ENCODE data around the gene DKKL1.

GRCh38 chr19:49336482-49337266, 27.0 kb upstream of the DKKL1 start:
- TF ChIP-seq POLR2AphosphoS5 (IDR thresholded peaks at IDR 0.05; ENCODE audit: low read depth, low read length): no peak
- TF ChIP-seq, protein P1, sequence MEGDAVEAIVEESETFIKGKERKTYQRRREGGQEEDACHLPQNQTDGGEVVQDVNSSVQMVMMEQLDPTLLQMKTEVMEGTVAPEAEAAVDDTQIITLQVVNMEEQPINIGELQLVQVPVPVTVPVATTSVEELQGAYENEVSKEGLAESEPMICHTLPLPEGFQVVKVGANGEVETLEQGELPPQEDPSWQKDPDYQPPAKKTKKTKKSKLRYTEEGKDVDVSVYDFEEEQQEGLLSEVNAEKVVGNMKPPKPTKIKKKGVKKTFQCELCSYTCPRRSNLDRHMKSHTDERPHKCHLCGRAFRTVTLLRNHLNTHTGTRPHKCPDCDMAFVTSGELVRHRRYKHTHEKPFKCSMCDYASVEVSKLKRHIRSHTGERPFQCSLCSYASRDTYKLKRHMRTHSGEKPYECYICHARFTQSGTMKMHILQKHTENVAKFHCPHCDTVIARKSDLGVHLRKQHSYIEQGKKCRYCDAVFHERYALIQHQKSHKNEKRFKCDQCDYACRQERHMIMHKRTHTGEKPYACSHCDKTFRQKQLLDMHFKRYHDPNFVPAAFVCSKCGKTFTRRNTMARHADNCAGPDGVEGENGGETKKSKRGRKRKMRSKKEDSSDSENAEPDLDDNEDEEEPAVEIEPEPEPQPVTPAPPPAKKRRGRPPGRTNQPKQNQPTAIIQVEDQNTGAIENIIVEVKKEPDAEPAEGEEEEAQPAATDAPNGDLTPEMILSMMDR (IDR thresholded peaks at IDR 0.05): no peak
- no peak for TF ChIP-seq TCF7L2 (IDR thresholded peaks at IDR 0.05; ENCODE audit: low read depth, low read length)

All from Panc1 (cell line).